SK-N-MC (cell line): ENCODE measurements around the gene UBE2Q1.

Experiments used
- EZH2 ChIP-seq: fragments of 200-600 bp; sonication (generic); IDR thresholded peaks from one replicate; pipeline ENCODE4 v1.6.1; 2017; ENCODE audit warnings: antibody characterized with exemption
- FOXP2 ChIP-seq: optimal IDR thresholded peaks from 2 replicates; pipeline ENCODE3; 2011; ENCODE audit warnings: mild to moderate bottlenecking, moderate library complexity; ENCODE audit not compliant: insufficient read depth; ENCODE audit errors: extremely low read length, control extremely low read depth
- POLR2AphosphoS5 ChIP-seq: IDR thresholded peaks from 2 replicates; pipeline ENCODE4 v1.6.1; 2012; ENCODE audit warnings: mild to moderate bottlenecking, low read depth, low read length, borderline replicate concordance

DNA sequence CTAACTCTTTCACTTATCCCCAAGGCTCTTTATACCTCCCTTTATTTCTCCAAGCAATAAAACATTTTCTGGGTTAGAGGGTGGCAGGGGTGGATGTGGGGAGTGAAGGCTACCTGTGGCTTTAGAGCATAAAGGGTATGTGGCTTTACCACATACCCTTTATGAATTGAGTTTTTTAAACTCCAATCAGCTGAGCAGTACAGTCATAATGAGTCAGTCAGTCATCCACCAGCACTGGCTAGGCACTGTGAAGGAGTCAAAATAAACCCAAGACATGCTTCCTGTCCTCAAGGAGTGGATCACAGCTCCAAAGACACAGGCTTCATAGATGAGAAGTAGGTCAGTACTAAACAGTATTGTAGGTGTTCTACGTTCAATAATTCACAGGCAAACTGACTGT is 59.0 kb downstream of the UBE2Q1 start:
- no peak for TF ChIP-seq EZH2
- no peak for TF ChIP-seq POLR2AphosphoS5
- TF ChIP-seq FOXP2 = no peak
